B cell (primary cell): Measurements from ENCODE around the gene TRPV2. TPM values are rescaled to one million over a fixed set of nuclear protein-coding genes. Genes with fewer than 3 reads are reported as not detected.

Source experiments
- ATAC-seq: fragments of 200-7000 bp; cut with Tn5 transposase; one replicate; pipeline ENCODE4 v1.10.0; 2021; ENCODE audit warnings: low read depth, mild to moderate bottlenecking, moderate number of reproducible peaks, moderate library complexity
- CTCF ChIA-PET: fragments of 350-600 bp; sonication (Branson Sonifier 250); formaldehyde crosslinking; loops from one replicate; lab custom pipeline; 2021; ENCODE audit warnings: antibody characterized with exemption, inconsistent platforms; lab: Charles Lee
- POLR2A ChIA-PET: fragments of 350-600 bp; sonication (Branson Sonifier 250); formaldehyde crosslinking; loops from one replicate; lab custom pipeline; 2021; ENCODE audit warnings: antibody characterized with exemption; lab: Charles Lee
- DNase-seq: peaks from one replicate; pipeline ENCODE4 v3.0.0; 2013
- H2AFZ ChIP-seq: 2 replicates; pipeline ENCODE4 v1.6.1; 2012; ENCODE audit warnings: mild to moderate bottlenecking, low read depth, low read length; ENCODE audit not compliant: insufficient read depth, poor library complexity, severe bottlenecking
- H3K27ac ChIP-seq, 2 donors: 1 replicate in 1 of 2; 2 replicates in 1 of 2; pipeline ENCODE4 v1.5.1; 2012 to 2013; ENCODE audit warnings: low read length in 2 of 2, mild to moderate bottlenecking in 2 of 2, moderate library complexity in 1 of 2
- H3K27me3 ChIP-seq, 4 experiments: fragments of 200-600 bp in 1 of 4; sonication (generic) in 1 of 4; replicated peaks in 1 of 4; 1 replicate in 2 of 4; 2 replicates in 2 of 4; pipeline versions ENCODE4 v1.6.1 to v1.7.0; 2013 to 2016; ENCODE audit warnings: low read length in 3 of 4, mild to moderate bottlenecking in 2 of 4, mixed read lengths in 1 of 4, moderate library complexity in 1 of 4; ENCODE audit not compliant: insufficient read depth in 4 of 4, control insufficient read depth in 3 of 4; ENCODE audit errors: control extremely low read depth in 1 of 4
- H3K36me3 ChIP-seq, 2 experiments: replicated peaks in 1 of 2; 1 replicate in 1 of 2; 2 replicates in 1 of 2; pipeline versions ENCODE4 v1.6.1 to v1.7.1; 2013; ENCODE audit warnings: low read length in 1 of 2; ENCODE audit not compliant: insufficient read depth in 2 of 2, control insufficient read depth in 1 of 2; ENCODE audit errors: control extremely low read depth in 1 of 2, extremely low read depth in 1 of 2
- H3K4me1 ChIP-seq, 2 donors: fragments of 200-600 bp in 1 of 2; sonication (generic) in 1 of 2; 1 replicate in 1 of 2; 2 replicates in 1 of 2; pipeline versions ENCODE4 v1.5.1 to v1.6.1; 2013 to 2017; ENCODE audit warnings: low read length in 2 of 2; ENCODE audit not compliant: control insufficient read depth in 2 of 2, insufficient read depth in 2 of 2
- H3K4me2 ChIP-seq: replicated peaks from 2 replicates; pipeline ENCODE3; 2012; ENCODE audit warnings: mild to moderate bottlenecking, low read depth, low read length; ENCODE audit not compliant: poor library complexity, severe bottlenecking
- H3K4me3 ChIP-seq, 5 experiments: fragments of 200-600 bp in 1 of 5; sonication (generic) in 1 of 5; 1 replicate in 3 of 5; 2 replicates in 2 of 5; pipeline versions ENCODE4 v1.5.1 to v1.7.0; 2011 to 2016; ENCODE audit warnings: low read length in 4 of 5, mild to moderate bottlenecking in 4 of 5, low read depth in 2 of 5, control low read depth in 1 of 5, moderate library complexity in 1 of 5; ENCODE audit not compliant: insufficient read depth in 1 of 5; ENCODE audit errors: control extremely low read depth in 1 of 5, extremely low read depth in 1 of 5
- H3K79me2 ChIP-seq: fragments of 200-600 bp; sonication (generic); one replicate; pipeline ENCODE4 v1.6.0; 2016; ENCODE audit warnings: low read length; ENCODE audit not compliant: control insufficient read depth, insufficient read depth
- H3K9ac ChIP-seq: fragments of 200-600 bp; sonication (generic); 2 replicates; pipeline ENCODE4 v1.6.1; 2017; ENCODE audit warnings: mild to moderate bottlenecking, low read length, moderate library complexity
- H3K9me3 ChIP-seq, 3 donors: one replicate each; pipeline versions ENCODE4 v1.6.1 to v1.7.1; 2013; ENCODE audit warnings: low read length in 2 of 3; ENCODE audit not compliant: control insufficient read depth in 2 of 3, insufficient read depth in 1 of 3; ENCODE audit errors: control extremely low read depth in 1 of 3
- H4K20me1 ChIP-seq: 2 replicates; pipeline ENCODE4 v1.6.0; 2012; ENCODE audit warnings: mild to moderate bottlenecking, low read length; ENCODE audit not compliant: insufficient read depth, control insufficient read depth, poor library complexity, severe bottlenecking
- H3K27ac Mint-ChIP-seq: one replicate; pipeline ENCODE4 v1.8.0; 2021; ENCODE audit warnings: mixed read lengths
- H3K27me3 Mint-ChIP-seq: one replicate; pipeline ENCODE4 v1.8.0; 2021; ENCODE audit warnings: mixed read lengths
- H3K4me1 Mint-ChIP-seq: one replicate; pipeline ENCODE4 v1.8.0; 2021; ENCODE audit warnings: mixed read lengths
- H3K4me3 Mint-ChIP-seq: one replicate; pipeline ENCODE4 v1.8.0; 2021; ENCODE audit warnings: mixed read lengths
- H3K9me3 Mint-ChIP-seq: one replicate; pipeline ENCODE4 v1.8.0; 2022; ENCODE audit warnings: mixed read lengths; ENCODE audit not compliant: insufficient read depth
- EZH2 ChIP-seq: IDR thresholded peaks from 2 replicates; pipeline ENCODE4 v1.6.1; 2012; ENCODE audit warnings: borderline replicate concordance, low read depth, mild to moderate bottlenecking, moderate library complexity, low read length; ENCODE audit not compliant: insufficient read depth, poor library complexity, severe bottlenecking
- WGBS: methylation state at CpG from one replicate; pipeline ENCODE4 v1.1.5; 2013; ENCODE audit warnings: missing lambda C conversion rate; ENCODE audit not compliant: insufficient coverage; 5-methylcytosine and 5-hydroxymethylcytosine counted together
- intact Hi-C: fragments of 100-400 bp; cut with micrococcal nuclease; formaldehyde crosslinking; loops from one replicate; pipeline ENCODE4 v1.10.0; 2022
- polyA plus RNA-seq: library from polyadenylated mRNA; depleted of rRNA; stranded (reverse); fragments of >200 nt; gene quantifications from 2 replicates; pipeline ENCODE4 v1.2.3, GENCODE V29; 2012
- total RNA-seq, 2 donors: library from RNA; stranded (reverse); fragments of 120-200 nt in 1 of 2; gene quantifications; 1 replicate in 1 of 2; 2 replicates in 1 of 2; pipeline versions ENCODE4 v1.2.3 to v1.2.4, GENCODE V29; 2013 to 2022
- TF ChIP-seq, protein P1 (sequence below): fragments of 200-600 bp; IDR thresholded peaks from one replicate; pipeline ENCODE4 v1.8.0; 2022; ENCODE audit warnings: antibody characterized with exemption, mild to moderate bottlenecking

TRPV2 gene
- total and polyA plus RNA-seq, 2 donors (not counting 1 experiment from before 2014, with no cell fraction given): 58.6 to 89.0 TPM

DNA sequence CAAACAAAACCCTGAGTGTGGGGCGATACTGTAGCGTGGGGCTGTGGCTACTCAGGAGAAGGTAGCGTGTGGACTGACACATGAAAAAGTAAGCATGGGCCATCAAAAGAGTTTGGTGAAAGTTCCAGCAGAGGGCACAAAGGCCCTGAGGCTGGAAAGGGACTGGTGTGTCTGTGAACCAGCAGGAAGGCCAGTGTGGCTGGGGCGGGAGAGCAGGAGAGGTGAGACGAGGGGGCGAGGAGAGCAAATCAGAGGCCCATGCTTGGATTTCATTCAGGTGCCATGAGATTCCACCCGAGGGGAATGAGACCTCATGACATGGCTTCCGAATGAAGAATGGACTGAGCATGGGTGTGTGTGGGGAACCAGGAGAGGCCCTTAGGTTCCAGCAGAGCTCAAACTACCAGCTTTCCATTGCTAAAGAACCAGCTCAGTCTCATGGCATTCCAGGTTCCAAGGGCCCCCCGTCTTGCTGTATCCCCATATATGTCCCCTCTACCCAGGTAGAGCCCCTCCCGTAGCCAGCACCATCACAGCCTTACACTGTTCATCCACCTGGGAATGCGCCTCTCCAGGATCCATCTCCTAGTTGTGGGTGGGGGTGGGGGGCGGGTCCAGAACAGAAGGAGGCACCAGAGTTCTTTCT lies 31.1 kb downstream of the TRPV2 start:
- no peak overlapping the region for H3K4me3 Mint-ChIP-seq
- no peak overlapping the region for H3K9ac ChIP-seq

DNA sequence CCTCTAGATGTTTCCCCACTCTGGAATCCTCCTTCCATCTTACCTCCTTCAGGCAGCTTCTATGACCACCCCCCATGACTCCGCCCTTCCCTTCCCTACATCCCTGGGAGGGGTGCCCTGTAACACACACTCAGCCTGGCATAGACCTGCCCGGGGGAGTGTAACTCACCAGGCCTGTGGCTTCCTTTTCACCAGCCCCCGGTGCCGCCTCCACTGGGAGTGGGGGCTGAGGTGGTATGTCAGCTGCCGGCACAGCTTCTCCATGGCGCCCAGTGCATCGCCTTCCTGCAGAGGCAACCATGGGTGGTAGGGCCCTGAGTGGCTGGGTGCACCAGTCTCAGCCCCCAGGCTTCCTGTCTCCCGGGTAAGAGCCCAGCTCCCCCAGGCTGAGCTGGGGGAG lies 32.3 kb downstream of the TRPV2 start:
- 67% methylated on average over 8 of the region's 8 CpGs for WGBS
- no peak for TF ChIP-seq EZH2
- TF ChIP-seq, protein P1, sequence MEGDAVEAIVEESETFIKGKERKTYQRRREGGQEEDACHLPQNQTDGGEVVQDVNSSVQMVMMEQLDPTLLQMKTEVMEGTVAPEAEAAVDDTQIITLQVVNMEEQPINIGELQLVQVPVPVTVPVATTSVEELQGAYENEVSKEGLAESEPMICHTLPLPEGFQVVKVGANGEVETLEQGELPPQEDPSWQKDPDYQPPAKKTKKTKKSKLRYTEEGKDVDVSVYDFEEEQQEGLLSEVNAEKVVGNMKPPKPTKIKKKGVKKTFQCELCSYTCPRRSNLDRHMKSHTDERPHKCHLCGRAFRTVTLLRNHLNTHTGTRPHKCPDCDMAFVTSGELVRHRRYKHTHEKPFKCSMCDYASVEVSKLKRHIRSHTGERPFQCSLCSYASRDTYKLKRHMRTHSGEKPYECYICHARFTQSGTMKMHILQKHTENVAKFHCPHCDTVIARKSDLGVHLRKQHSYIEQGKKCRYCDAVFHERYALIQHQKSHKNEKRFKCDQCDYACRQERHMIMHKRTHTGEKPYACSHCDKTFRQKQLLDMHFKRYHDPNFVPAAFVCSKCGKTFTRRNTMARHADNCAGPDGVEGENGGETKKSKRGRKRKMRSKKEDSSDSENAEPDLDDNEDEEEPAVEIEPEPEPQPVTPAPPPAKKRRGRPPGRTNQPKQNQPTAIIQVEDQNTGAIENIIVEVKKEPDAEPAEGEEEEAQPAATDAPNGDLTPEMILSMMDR: no peak
- no peaks in the 10 kb centered on the region for H3K27me3 Mint-ChIP-seq
- ChIA-PET CTCF (no interaction called here), POLR2A (no interaction called here)
- H3K9me3 ChIP-seq: no peaks in the 10 kb centered on the region
- no peaks in the 10 kb centered on the region for H3K27me3 ChIP-seq
- H3K4me1 Mint-ChIP-seq: no peaks in the 10 kb centered on the region
- no peak for ATAC-seq
- H2AFZ ChIP-seq: no peak overlapping the region
- no peak overlapping the region for H3K4me3 Mint-ChIP-seq
- no peak overlapping the region for H3K27ac Mint-ChIP-seq
- H3K79me2 ChIP-seq: peaks cover 10% of the 10 kb centered on the region
- peaks cover 3 to 41% of the 10 kb centered on the region in 2 experiments for H3K36me3 ChIP-seq
- H3K9ac ChIP-seq: no peak overlapping the region
- H3K4me2 ChIP-seq: no peak overlapping the region
- no peak overlapping the region for H3K4me3 ChIP-seq
- intact Hi-C loops: no loop called here
- peaks cover 38% of the 10 kb centered on the region for H4K20me1 ChIP-seq
- no peak for DNase-seq
- no peak overlapping the region for H3K27ac ChIP-seq
- H3K9me3 Mint-ChIP-seq: no peaks in the 10 kb centered on the region
- no peaks in the 10 kb centered on the region for H3K4me1 ChIP-seq

More for the DNA sequence above, 31.1 kb downstream of the TRPV2 start:
- Histone ChIP-seq H3K4me2 (no peak overlapping the region), H3K4me1 (peaks cover 0 to under 1% of the 10 kb centered on the region in 2 donors), H3K9me3 (no peaks in the 10 kb centered on the region), H3K27ac (no peak overlapping the region), H4K20me1 (peaks cover 50% of the 10 kb centered on the region), H3K27me3 (no peaks in the 10 kb centered on the region), H3K4me3 (no peak overlapping the region), H3K36me3 (peaks cover 8 to 53% of the 10 kb centered on the region in 2 experiments), H3K79me2 (peaks cover 22% of the 10 kb centered on the region), H2AFZ (no peak overlapping the region)
- DNase-seq (no peak), ATAC-seq (no peak)
- Mint-ChIP-seq H3K4me1 (peaks cover 9% of the 10 kb centered on the region), H3K27me3 (no peaks in the 10 kb centered on the region), H3K27ac (peak overlapping the region; percentile 46), H3K9me3 (no peaks in the 10 kb centered on the region)
- CTCF ChIA-PET: no interaction called here
- TF ChIP-seq EZH2: no peak
- TF ChIP-seq, protein P1: no peak
- POLR2A ChIA-PET: interaction anchor here (0.7 kb wide), 1 partner anchor 11 kb away, joined by 12 read pairs; no protein-coding TSS in a partner anchor
- intact Hi-C loops: no loop called here
- 94% methylated on average over 8 of the region's 12 CpGs for WGBS
